ENCODE data around the gene ARHGEF25.

Gene ARHGEF25

GRCh38 chr12:57574795-57575194, 36.4 kb upstream of the ARHGEF25 start:
- no peak overlapping the region for H3K4me3 ChIP-seq (ENCODE audit: low read depth, low read length)
- TF ChIP-seq CTCF (IDR thresholded peaks at IDR 0.05; ENCODE audit: low read depth, low read length), result no peak

GRCh38 chr12:57575771-57576612, 35.2 kb upstream of the ARHGEF25 start:
- no peak overlapping the region for H3K4me3 ChIP-seq (ENCODE audit: low read depth, low read length)
- TF ChIP-seq CTCF (IDR thresholded peaks at IDR 0.05; ENCODE audit: low read depth, low read length), result no peak

GRCh38 chr12:57576613-57577160, 34.5 kb upstream of the ARHGEF25 start:
- TF ChIP-seq CTCF (IDR thresholded peaks at IDR 0.05; ENCODE audit: low read depth, low read length), result no peak

GRCh38 chr12:57577981-57578758, 33.1 kb upstream of the ARHGEF25 start:
- TF ChIP-seq CTCF (IDR thresholded peaks at IDR 0.05; ENCODE audit: low read depth, low read length), result no peak
- no peak overlapping the region for H3K4me3 ChIP-seq (ENCODE audit: low read depth, low read length)

More at GRCh38 chr12:57576613-57577160, 34.5 kb upstream of the ARHGEF25 start:
- H3K4me3 ChIP-seq (ENCODE audit: low read depth, low read length), result no peak overlapping the region

GRCh38 chr12:57579011-57579410, 32.2 kb upstream of the ARHGEF25 start:
- H3K4me3 ChIP-seq (ENCODE audit: low read depth, low read length), result no peak overlapping the region
- TF ChIP-seq CTCF (IDR thresholded peaks at IDR 0.05; ENCODE audit: low read depth, low read length), result no peak

- H3K4me3 ChIP-seq (ENCODE audit: low read depth, low read length), result no peak overlapping the region
- no peak for TF ChIP-seq CTCF (IDR thresholded peaks at IDR 0.05; ENCODE audit: low read depth, low read length)
Observed at GRCh38 chr12:57579677-57580465, 31.4 kb upstream of the ARHGEF25 start.
